CD14-positive monocyte (primary cell): ENCODE data around the gene ZNF334. TPM values are rescaled to one million over a fixed set of nuclear protein-coding genes. Genes with fewer than 3 reads are reported as not detected.

ENCODE experiments used
- DNase-seq, 3 donors: peaks; one replicate each; pipeline ENCODE4 v3.0.0-alpha.2; 2011 to 2022
- H2AFZ ChIP-seq: 2 replicates; pipeline ENCODE4 v1.6.0; 2012; ENCODE audit warnings: mild to moderate bottlenecking, low read depth, low read length, inconsistent platforms; ENCODE audit not compliant: insufficient read depth, poor library complexity, severe bottlenecking
- H3K27ac ChIP-seq, 2 donors: 1 replicate in 1 of 2; 2 replicates in 1 of 2; pipeline ENCODE4 v1.5.1; 2012 to 2013; ENCODE audit warnings: low read length in 2 of 2, control low read depth in 1 of 2, inconsistent platforms in 1 of 2, low read depth in 1 of 2, mild to moderate bottlenecking in 1 of 2
- H3K27me3 ChIP-seq, 2 donors: one replicate each; pipeline versions ENCODE4 v1.6.0 to v1.6.1; 2011 to 2013; ENCODE audit warnings: low read length in 2 of 2; ENCODE audit not compliant: control insufficient read depth in 2 of 2, insufficient read depth in 2 of 2
- H3K36me3 ChIP-seq, 2 donors: replicated peaks in 1 of 2; 1 replicate in 1 of 2; 2 replicates in 1 of 2; pipeline versions ENCODE4 v1.5.1 to v1.6.1; 2012 to 2013; ENCODE audit warnings: low read length in 2 of 2, control low read depth in 1 of 2, inconsistent platforms in 1 of 2, mild to moderate bottlenecking in 1 of 2; ENCODE audit not compliant: insufficient read depth in 2 of 2, control insufficient read depth in 1 of 2
- H3K4me1 ChIP-seq, 2 donors: 1 replicate in 1 of 2; 2 replicates in 1 of 2; pipeline versions ENCODE4 v1.5.1 to v1.6.1; 2012 to 2013; ENCODE audit warnings: low read length in 2 of 2, control low read depth in 1 of 2, inconsistent platforms in 1 of 2, mild to moderate bottlenecking in 1 of 2, moderate library complexity in 1 of 2; ENCODE audit not compliant: insufficient read depth in 2 of 2, control insufficient read depth in 1 of 2
- H3K4me2 ChIP-seq: replicated peaks from 2 replicates; pipeline ENCODE3; 2012; ENCODE audit warnings: low read length, moderate library complexity, mild to moderate bottlenecking; ENCODE audit not compliant: poor library complexity, severe bottlenecking; ENCODE audit errors: extremely low read depth
- H3K4me3 ChIP-seq, 3 experiments: fragments of 200-600 bp in 1 of 3; sonication (generic) in 1 of 3; replicated peaks in 1 of 3; 1 replicate in 2 of 3; 2 replicates in 1 of 3; pipeline ENCODE4 v1.5.1; 2011 to 2013; ENCODE audit warnings: low read length in 3 of 3, mild to moderate bottlenecking in 3 of 3, control low read depth in 2 of 3, low read depth in 2 of 3, inconsistent platforms in 1 of 3, moderate library complexity in 1 of 3
- H3K79me2 ChIP-seq: 2 replicates; pipeline ENCODE4 v1.6.0; 2012; ENCODE audit warnings: mild to moderate bottlenecking, control low read depth, inconsistent platforms, low read length, moderate library complexity; ENCODE audit not compliant: insufficient read depth
- H3K9ac ChIP-seq: 2 replicates; pipeline ENCODE4 v1.6.0; 2017; ENCODE audit warnings: low read length, mild to moderate bottlenecking; ENCODE audit not compliant: insufficient read depth, poor library complexity, severe bottlenecking
- H3K9me3 ChIP-seq, 2 donors: replicated peaks in 1 of 2; 1 replicate in 1 of 2; 2 replicates in 1 of 2; pipeline versions ENCODE4 v1.5.1 to v1.6.1; 2012 to 2013; ENCODE audit warnings: low read length in 2 of 2, control low read depth in 1 of 2; ENCODE audit not compliant: control insufficient read depth in 1 of 2, insufficient read depth in 1 of 2
- H4K20me1 ChIP-seq: 2 replicates; pipeline ENCODE4 v1.6.0; 2012; ENCODE audit warnings: mild to moderate bottlenecking, low read length, control low read depth, moderate library complexity; ENCODE audit not compliant: insufficient read depth
- H3K27ac Mint-ChIP-seq, 7 donors: one replicate each; pipeline ENCODE4 v1.8.0; 2020; ENCODE audit warnings: mild to moderate bottlenecking in 7 of 7, mixed read lengths in 7 of 7, moderate library complexity in 6 of 7, inconsistent platforms in 2 of 7
- H3K27me3 Mint-ChIP-seq, 3 donors: one replicate each; pipeline ENCODE4 v1.8.0; 2021 to 2022; ENCODE audit warnings: low read depth in 3 of 3, mild to moderate bottlenecking in 3 of 3, mixed read lengths in 3 of 3, moderate library complexity in 3 of 3, inconsistent platforms in 1 of 3
- H3K36me3 Mint-ChIP-seq, 2 donors: one replicate each; pipeline ENCODE4 v1.8.0; 2020; ENCODE audit warnings: mixed read lengths in 2 of 2, inconsistent platforms in 1 of 2, mild to moderate bottlenecking in 1 of 2
- H3K4me1 Mint-ChIP-seq: one replicate; pipeline ENCODE4 v1.8.0; 2020; ENCODE audit warnings: mild to moderate bottlenecking, mixed read lengths
- H3K4me3 Mint-ChIP-seq, 2 donors: one replicate each; pipeline ENCODE4 v1.8.0; 2020; ENCODE audit warnings: mild to moderate bottlenecking in 2 of 2, mixed read lengths in 2 of 2, moderate library complexity in 1 of 2
- H3K9me3 Mint-ChIP-seq, 7 donors: one replicate each; pipeline ENCODE4 v1.8.0; 2020 to 2022; ENCODE audit warnings: mixed read lengths in 7 of 7, mild to moderate bottlenecking in 6 of 7, moderate library complexity in 6 of 7, inconsistent platforms in 2 of 7
- CTCF ChIP-seq: fragments of 200-600 bp; IDR thresholded peaks from one replicate; pipeline ENCODE4 v1.8.0; 2022; ENCODE audit warnings: antibody characterized with exemption, mild to moderate bottlenecking
- WGBS: methylation state at CpG from one replicate; pipeline ENCODE4 v1.1.5; 2013; ENCODE audit warnings: missing lambda C conversion rate; ENCODE audit not compliant: insufficient coverage; 5-methylcytosine and 5-hydroxymethylcytosine counted together
- intact Hi-C, 2 donors: fragments of 100-400 bp; cut with micrococcal nuclease; formaldehyde crosslinking; loops; one replicate each; pipeline versions ENCODE4 v1.15.0 to v1.15.1; 2023
- polyA plus RNA-seq, 3 donors: library from polyadenylated mRNA; depleted of rRNA in 1 of 3; unstranded in 2 of 3; stranded (reverse) in 1 of 3; fragments of 300-500 nt in 2 of 3; fragments of >200 nt in 1 of 3; fragmentation: Illumina TruSeq in 2 of 3; gene quantifications; 1 replicate in 2 of 3; 2 replicates in 1 of 3; pipeline ENCODE4 v1.2.3, GENCODE V29; 2012 to 2021

ZNF334 gene
- polyA plus RNA-seq, 3 donors = 0.04 TPM; not detected in 2

GRCh38 chr20:46485431-46485830 lies 27.9 kb downstream of the ZNF334 start:
- Histone ChIP-seq H3K36me3 (no peaks in the 10 kb centered on the region), H3K27me3 (peaks cover 2 to 6% of the 10 kb centered on the region in 2 donors), H3K9ac (no peak overlapping the region), H3K4me1 (no peaks in the 10 kb centered on the region), H3K79me2 (no peaks in the 10 kb centered on the region), H3K9me3 (no peaks in the 10 kb centered on the region), H2AFZ (no peak overlapping the region), H4K20me1 (no peaks in the 10 kb centered on the region), H3K4me3 (no peak overlapping the region), H3K4me2 (no peak overlapping the region), H3K27ac (no peak overlapping the region)
- H3K4me1 Mint-ChIP-seq = no peaks in the 10 kb centered on the region
- intact Hi-C loops = no loop called here
- peaks cover 2 to 19% (median 7%) of the 10 kb centered on the region in 3 donors for H3K27me3 Mint-ChIP-seq
- H3K9me3 Mint-ChIP-seq = no peaks in the 10 kb centered on the region
- no peak overlapping the region for H3K4me3 Mint-ChIP-seq
- H3K27ac Mint-ChIP-seq = no peak overlapping the region
- no peak for DNase-seq
- no peak for TF ChIP-seq CTCF
- no CpG with 5 or more reads among the region's 4 CpGs for WGBS
- no peaks in the 10 kb centered on the region for H3K36me3 Mint-ChIP-seq

- peaks cover 2 to 6% of the 10 kb centered on the region in 2 donors for H3K27me3 ChIP-seq
- TF ChIP-seq CTCF = no peak
- Mint-ChIP-seq H3K27ac (no peak overlapping the region), H3K36me3 (no peaks in the 10 kb centered on the region), H3K4me3 (no peak overlapping the region), H3K4me1 (no peaks in the 10 kb centered on the region), H3K9me3 (no peaks in the 10 kb centered on the region), H3K27me3 (peaks cover 2 to 22% (median 7%) of the 10 kb centered on the region in 3 donors)
- no peak for DNase-seq
- no peaks in the 10 kb centered on the region for H4K20me1 ChIP-seq
- H3K4me2 ChIP-seq = no peak overlapping the region
- no peak overlapping the region for H3K9ac ChIP-seq
- no peaks in the 10 kb centered on the region for H3K9me3 ChIP-seq
- H2AFZ ChIP-seq = no peak overlapping the region
- no peaks in the 10 kb centered on the region for H3K79me2 ChIP-seq
- intact Hi-C loops = no loop called here
- H3K4me1 ChIP-seq = no peaks in the 10 kb centered on the region
- no CpG with 5 or more reads among the region's 3 CpGs for WGBS
- no peak overlapping the region for H3K4me3 ChIP-seq
- H3K27ac ChIP-seq = no peak overlapping the region
- no peaks in the 10 kb centered on the region for H3K36me3 ChIP-seq
Observed at GRCh38 chr20:46484954-46485353, 28.4 kb downstream of the ZNF334 start.
